Nucleus accumbens (tissue), 56 donors: Measurements from ENCODE around the gene LSM4.

Source experiments
- DNase-seq, 56 donors: peaks; one replicate each; lab custom pipeline; 2025; lab: John Stamatoyannopoulos, UW

The LSM4 gene

DNA sequence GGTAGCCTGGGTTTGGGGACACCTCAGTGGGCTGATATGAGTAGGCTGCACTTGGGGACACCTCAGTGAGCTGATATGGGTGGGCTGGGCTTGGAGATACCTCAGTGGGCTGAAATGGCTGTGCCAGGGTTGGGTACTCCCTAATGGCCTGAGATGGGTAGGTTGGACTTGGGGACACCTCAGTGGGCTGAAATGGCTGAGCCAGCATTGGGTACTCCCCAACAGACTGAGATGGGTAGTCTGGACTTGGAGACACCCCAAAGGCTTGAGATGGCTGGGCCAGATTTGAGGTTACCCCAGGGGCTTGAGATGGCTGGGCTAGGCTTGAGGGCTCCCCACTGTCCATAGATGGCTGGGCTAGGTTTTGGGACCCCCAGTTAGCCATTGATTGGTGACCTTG, 60.7 kb downstream of the LSM4 start:
- no peak for DNase-seq

DNA sequence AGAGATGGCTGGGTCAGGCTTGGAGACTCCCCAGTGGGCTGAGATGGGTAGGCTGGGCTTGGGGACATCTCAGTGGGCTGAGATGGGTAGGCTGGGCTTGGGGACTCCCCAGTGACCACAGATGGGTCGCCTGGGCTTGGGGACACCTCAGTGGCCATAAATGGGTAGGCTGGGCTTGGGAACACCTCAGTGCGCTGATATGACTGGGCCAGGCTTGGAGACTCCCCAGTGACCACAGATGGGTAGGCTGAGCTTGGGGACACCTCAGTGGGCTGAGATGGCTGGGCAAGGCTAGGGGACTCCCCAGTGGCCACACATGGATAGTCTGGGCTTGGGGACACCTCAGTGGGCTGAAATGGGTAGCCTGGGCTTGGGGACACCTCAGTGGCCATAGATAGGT, 61.4 kb downstream of the LSM4 start:
- DNase-seq: no peak

DNA sequence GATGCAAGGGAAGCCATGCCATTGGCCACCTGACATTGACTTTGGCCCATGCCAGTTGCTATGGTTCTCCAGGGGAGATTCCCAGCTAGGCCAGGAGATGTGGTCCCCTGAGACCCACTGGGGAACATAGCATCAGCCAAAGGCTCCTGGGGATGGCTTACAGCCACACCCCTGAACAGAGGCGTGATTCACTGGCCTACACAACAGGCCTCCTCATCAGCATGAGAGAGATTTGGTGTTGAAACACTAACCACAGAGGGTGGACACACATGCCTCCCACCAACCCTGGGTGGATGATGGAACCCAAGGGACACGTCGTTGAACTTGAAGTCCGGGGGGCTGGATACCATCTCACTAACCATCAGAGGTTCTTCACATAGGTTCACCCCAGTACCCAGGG, 63.0 kb downstream of the LSM4 start:
- no peak for DNase-seq

DNA sequence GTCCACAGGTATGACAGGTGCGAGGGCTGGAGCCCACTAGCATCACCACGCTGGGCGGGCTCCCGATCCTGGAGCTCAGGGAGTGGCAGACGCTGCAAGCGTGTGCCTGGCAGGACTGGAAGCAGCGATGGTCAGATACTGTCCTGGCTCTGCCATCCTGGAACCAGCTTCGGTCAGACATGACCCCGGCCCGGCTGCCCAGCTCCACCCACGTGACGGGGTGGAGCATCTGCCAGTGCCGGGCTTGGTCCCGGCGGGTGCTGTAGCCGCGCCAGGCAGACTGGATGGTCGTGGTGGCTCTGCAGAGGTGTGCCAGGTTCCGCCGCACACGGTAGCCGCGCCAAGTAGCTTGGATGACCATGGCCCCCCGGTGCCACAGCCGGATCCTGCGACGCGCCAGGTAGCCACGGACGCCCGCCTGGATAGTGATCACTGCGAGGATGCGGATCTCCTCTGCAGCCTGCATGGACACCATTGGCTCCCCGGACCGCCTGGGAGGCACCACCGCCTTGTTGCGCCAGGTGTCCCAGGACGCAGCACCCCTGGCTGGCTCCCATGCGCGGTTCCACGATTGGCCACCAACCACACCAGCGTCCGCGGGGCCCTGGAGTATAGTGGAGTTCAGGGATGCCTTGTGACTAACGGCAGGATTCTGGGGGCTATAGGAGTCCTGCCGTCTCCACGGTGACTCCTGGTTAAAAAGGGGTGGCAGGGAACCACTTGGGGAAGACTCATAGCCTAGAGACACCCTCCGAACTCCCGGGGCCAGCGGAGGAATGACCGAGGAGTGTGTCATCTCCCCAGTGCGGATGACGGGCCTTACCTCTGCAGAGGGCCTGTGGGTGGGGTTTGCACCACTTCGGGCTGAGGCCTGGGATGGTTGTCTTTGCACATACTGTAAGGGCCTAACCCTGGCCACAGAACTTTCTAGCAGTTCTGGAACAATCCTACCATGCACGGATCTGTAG, 65.1 kb downstream of the LSM4 start:
- no peak for DNase-seq
